ENCODE measurements around the gene IL22RA1. TPM values are rescaled to one million over a fixed set of nuclear protein-coding genes. Genes with fewer than 3 reads are reported as not detected.

The IL22RA1 gene
- total RNA-seq, 1 donor: not detected

DNA sequence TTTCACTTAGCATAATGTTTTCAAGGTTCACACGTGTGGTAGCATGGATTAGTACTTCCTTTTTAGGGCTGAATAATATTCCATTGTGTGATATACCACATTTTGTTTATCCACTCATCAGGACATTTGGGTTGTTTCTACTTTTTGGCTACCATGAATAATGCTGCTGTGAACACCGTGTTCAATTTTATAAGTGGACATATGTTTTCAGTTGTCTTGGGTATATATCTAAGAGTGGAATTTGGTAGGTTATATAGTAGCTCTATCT lies 3.8 kb downstream of the IL22RA1 start:
- DNase-seq (ENCODE audit: low read depth in 2 of 3, low spot score in 2 of 3): no peak

DNA sequence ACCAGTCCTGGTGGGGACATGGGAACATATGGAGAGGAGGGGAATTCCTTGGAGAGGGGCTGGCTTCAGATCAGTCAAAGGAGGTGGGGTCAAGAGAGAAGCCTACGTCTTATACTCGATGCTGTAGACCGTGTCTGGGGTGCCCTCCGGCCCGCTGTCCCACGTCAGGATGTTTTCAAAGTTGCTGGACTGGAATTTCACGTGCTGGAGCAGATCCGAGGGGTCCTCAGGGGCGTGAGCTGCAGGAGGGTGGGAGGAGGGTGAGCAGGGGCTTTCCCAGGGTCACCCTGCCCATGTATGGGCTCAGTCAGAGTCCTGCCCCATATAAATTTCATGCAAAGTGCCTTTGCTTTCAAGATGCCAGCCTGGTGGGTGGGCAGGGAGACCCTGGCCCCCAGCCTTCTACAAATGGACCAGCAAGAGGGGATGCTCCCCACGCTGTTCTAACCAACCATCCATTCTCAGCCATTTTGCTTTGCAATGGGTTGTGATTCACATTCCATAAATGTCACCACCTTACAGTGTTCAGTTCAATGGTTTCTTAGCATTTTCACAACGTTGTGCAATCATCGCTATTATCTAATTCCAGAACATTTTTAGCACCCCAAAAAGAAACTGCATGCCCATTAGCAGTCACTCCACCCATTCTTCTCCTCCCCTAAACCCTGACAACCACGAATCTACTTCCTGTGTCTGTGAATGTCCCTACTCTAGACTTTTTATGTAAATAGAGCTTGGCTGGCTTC lies 4.3 kb downstream of the IL22RA1 start:
- DNase-seq (ENCODE audit: low read depth in 2 of 3, low spot score in 2 of 3): no peak

DNA sequence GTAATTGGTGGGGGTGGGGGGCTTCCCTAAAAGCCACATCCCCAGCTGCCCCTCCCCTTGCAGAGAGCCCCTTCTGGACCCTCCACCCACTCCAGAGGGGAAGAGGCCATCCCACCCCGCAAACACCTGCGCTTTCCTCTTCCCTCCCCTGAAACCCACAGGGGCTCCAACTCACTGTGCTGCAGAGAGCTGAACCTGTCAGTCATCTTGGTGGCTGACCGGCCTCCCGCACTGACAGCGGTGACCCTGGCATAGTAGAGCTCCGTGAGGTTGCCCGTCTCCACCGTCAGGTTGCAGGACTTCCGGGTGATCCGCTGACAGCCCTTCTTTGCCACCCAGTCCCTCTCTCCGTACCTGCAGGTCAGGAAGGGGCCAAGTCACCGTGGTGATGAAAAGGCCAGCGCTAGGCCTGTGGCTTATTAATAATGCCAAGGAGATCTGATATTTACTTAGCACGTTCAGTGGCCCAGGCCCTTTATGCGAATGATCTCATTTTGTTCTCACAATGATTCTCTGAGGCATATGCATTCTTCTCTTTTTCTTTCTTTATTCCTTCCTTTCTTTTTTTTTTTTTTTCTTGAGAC lies 5.9 kb downstream of the IL22RA1 start:
- DNase-seq (ENCODE audit: low read depth in 2 of 3, low spot score in 2 of 3): no peak

GRCh38 chr1:24134376-24134775 lies 8.6 kb downstream of the IL22RA1 start:
- DNase-seq (ENCODE audit: low read depth in 2 of 3, low spot score in 2 of 3): no peak

- DNase-seq (ENCODE audit: low read depth in 2 of 3, low spot score in 2 of 3): no peak
Observed at GRCh38 chr1:24133819-24134218, 9.1 kb downstream of the IL22RA1 start.

- DNase-seq (ENCODE audit: low read depth in 2 of 3, low spot score in 2 of 3): no peak
Observed at GRCh38 chr1:24130385-24130784, 12.6 kb downstream of the IL22RA1 start.

DNA sequence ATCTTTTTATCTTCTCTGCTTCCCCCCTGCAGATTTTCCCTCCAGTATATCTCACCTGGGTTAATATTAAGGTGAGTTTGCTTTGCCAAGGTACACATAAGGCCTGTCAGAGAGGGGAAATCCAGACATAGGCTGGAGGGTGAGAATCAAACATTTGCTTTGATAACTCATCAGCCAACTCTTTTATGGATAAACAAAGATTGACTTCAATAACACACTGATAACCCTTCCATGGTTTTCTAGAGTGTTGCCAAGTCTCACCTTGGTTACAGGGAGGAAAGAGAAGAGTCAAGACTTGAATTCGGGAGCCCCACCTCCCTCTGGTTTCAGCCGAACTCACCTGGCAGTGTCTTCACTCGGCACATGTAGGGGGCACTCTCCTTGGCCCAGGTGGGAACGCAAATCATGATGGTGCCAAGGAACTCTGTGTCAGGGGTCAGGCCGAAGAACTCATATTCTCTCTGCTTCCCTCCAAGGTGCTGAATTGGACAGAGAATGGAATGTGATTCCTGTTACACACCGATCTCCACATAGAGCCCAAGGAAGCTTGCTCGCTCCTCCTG lies 15.1 kb downstream of the IL22RA1 start:
- DNase-seq (ENCODE audit: low read depth in 2 of 3, low spot score in 2 of 3): no peak

- DNase-seq (ENCODE audit: low read depth in 2 of 3, low spot score in 2 of 3): no peak
Observed at GRCh38 chr1:24127134-24127800, 15.7 kb downstream of the IL22RA1 start.

- DNase-seq (ENCODE audit: low read depth in 2 of 3, low spot score in 2 of 3): no peak
Observed at GRCh38 chr1:24126672-24127023, 16.3 kb downstream of the IL22RA1 start.

DNA sequence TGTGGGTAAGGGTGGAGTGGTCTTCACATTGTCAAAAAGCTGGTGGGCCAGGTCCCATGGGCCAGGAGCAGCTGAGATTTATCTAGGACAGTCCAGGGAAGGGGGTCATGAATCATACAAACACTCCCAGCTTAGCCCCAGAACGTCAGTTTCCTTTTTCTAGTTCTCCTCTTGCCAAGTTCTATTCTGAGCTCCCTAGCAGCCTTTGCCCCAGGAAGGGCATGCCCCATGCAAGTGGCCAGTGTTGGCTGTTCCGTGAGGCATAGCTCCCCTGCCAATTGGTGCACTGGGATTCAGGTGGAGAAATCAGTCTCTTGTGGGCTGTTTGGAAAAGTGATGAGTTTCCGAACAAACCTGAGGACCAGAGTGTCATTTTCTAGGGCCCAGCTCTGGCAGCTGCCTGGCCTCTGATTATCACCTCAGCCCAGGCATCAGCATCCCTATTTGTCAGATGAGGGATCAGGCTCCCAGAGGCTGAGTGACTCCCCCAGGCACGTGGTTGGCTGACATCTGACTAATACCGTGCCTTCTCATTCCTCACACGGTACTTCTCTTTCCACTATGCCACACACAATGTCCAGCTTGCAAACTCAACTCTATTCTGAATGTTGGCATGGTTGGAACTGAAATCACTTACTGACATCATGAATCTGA lies 16.8 kb downstream of the IL22RA1 start:
- DNase-seq (ENCODE audit: low read depth in 2 of 3, low spot score in 2 of 3): no peak

DNA sequence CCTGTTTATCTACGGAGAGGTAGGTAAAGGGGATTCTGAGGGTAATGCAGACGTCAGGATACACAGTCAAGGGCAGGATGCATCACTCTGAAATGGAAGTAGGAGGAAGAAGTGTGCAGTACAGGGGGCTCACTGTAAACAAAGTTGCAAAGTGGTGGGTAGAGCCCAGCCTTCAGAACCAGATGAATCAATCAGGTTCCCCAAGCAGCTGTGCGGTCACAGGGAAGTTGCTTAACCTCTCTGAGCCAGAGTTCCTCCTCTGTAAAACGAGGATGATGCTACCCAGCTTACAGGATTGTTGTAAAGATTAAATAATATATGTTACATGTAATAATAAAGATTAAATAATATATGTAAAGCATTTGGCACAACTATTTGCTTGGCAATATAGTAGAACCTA lies 17.5 kb downstream of the IL22RA1 start:
- no peak for DNase-seq (ENCODE audit: low read depth in 2 of 3, low spot score in 2 of 3)

DNA sequence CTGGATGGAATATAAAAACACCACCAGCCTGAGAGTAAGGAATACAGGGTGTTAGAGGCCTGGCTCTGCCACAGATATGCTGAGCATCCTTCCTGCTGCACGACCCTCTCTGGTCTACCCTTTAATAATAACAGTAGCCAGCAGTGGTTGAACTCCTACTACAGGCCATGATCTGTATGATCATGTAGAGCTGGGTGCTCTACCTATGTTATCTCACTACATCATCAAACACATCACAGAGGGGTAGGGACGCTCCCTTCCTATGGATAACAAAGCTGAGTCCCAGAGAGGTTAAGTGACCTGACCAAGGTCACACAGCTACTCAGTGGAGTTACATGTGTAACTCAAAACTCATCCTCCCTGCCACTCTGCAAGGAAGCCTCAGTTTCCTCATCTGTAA lies 18.0 kb downstream of the IL22RA1 start:
- DNase-seq (ENCODE audit: low read depth in 2 of 3, low spot score in 2 of 3): no peak

DNA sequence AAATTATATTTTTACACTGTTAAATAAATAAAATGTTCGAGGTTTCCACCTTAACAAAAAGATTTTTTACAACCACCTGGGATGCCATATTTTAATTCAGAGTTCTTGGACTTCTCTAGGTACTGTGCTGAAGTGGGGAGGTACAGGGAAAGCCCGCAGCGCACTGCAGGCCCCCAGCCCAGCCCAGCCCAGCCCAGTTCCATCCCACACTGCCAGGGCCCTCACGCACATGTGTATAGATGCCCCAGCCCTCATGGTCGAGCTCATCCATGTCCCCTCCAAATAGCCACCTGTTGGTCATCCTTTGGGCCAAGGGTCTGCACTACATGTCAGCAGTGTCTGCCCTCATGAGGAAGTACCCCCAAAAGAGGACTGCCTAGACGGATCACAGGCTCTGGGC lies 19.3 kb downstream of the IL22RA1 start:
- DNase-seq (ENCODE audit: low read depth in 2 of 3, low spot score in 2 of 3): no peak

DNA sequence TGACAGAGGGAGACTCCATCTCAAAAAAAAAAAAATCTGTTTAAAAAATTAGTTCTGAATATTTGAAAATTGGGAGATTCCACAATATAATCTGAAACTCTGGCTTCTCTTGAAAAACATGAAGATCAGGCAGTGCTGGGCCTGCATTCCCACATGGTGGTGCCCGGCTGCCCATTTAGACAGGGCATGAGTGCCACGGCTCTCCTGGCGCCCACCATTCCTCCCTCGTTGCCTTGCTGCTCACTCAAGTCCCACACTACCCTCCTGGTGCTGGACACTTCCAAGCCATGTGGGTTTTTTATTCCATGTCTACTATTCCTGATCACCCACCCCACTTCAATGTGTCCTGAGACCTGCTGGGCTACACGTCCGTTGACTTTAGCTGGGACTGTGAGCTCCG lies 20.2 kb downstream of the IL22RA1 start:
- no peak for DNase-seq (ENCODE audit: low read depth in 2 of 3, low spot score in 2 of 3)

DNA sequence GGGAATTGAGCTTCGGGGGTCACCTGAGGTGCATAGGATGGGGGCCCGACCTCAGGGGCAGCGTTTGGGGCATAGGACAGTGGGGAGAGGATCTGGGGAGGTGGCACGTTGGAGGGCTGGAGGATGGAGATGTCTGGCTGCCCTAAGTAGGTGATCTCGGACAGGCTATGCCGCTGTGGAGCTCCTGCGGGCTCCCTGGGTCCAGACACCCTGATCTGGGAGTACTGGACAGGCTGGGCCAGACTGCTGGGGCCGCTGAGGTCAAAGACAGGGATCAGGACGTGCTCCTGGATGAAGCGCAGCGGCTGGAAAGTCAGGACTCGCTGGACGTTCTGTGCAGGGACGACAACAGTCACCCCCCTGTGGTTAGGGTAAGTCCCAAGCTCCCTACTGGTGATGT lies 21.5 kb downstream of the IL22RA1 start:
- DNase-seq (ENCODE audit: low read depth in 2 of 3, low spot score in 2 of 3): no peak

DNA sequence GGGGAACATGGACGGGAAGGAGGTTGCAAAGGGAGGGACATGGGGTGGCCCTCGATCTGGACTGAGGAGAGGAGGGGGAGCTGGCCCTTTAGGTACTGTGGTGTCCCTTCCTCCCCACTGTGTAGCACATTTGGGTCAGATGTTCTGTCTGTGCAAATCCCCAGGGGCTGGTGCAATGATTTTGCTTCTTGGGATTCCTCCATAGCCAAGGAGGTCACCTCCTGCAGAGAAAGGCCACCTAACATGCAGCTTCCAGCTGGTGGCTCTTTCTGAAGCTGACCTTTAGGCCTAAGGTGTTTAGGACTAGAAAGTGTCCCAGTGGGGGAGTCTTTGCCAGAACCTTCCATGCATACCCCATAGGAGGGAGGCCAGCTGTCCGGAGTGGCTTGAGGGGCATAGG lies 22.0 kb downstream of the IL22RA1 start:
- DNase-seq (ENCODE audit: low read depth in 2 of 3, low spot score in 2 of 3): no peak

DNA sequence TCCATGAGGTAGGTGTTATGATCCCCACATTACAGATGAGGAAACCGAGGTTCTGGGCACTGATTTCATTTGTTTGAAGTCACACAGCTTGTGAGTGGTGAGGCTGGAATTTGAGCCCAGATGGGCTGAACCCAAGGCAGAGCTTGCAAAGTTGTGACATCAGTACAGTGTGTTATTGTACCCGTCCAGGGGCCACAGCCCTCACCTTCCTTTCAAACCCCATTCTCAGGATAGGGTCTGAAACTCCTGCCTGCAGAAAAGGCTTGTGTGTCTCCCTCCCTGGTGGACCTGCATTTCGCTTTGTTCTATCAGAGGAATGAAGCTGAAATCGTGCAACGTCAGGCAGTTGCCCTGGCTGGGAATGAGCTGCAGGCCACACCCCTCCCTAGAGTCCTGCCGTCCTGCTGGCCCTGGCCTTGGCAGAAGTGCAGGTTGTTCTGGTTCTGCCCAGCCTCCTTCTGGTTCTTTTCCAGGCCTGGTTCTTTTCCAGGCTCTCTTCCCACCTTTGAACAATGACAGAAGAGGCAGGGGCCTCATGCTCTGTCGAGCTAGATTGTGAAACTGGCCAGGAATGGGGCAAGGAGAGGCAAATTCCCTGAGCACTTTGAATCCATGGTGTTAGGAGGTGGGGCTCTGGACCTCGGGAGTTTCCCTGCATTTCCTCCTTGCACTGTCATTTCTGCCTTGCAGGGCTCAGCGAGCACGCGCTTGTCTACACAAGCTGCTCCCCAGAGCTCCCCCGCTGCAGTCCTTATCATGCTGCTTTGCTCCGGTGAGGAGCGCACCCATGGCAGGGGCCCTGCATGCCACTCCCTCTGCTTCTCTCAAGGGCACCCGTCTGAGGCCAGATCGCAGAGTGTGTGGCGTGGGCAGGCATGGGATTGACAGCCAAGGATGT lies 22.8 kb downstream of the IL22RA1 start:
- DNase-seq (ENCODE audit: low read depth in 2 of 3, low spot score in 2 of 3): no peak

GRCh38 chr1:24119489-24119858 lies 23.5 kb downstream of the IL22RA1 start:
- no peak for DNase-seq (ENCODE audit: low read depth in 2 of 3, low spot score in 2 of 3)

DNA sequence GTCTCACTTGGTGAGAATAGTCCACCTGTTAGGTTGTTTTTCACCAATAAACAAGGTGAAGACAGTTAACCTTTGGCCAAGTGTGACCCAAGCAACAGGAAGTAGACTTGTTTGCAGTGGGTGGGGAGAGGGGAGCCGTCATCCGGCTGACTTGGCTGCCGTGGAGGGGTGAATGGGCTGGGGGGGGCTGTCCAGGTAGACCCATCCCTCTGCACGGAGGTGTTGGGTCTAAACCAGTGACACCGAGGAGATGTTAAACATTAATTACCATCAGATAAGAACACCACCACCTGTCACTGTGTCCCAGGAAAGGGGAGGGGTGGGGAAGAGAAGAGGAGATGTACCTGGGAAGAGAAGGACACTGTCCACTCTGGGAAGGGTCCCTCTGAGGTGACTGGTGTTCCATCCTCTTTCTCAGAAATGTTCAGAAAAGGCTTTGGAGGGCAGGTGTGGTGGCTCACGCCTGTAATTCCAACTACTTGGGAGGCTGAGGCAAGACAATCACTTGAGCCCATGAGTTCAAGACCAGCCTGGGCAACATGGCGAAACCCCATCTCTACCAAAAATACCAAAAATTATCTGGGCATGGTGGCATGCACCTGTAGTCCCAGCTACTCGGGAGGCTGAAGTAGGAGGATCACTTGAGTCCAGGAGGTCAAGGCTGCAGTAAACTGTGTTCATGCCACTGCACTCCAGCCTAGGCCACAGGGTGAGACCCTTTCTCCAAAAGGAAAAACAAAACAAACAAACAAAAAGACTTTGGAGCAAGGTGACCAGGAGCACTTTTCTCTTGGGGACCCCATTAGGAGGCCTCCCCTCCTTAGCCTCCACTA lies 24.3 kb downstream of the IL22RA1 start:
- DNase-seq (ENCODE audit: low read depth in 2 of 3, low spot score in 2 of 3): no peak
